NOMO-1 treated with DMSO at 0.1 percent for 48 hours (cell line): ENCODE results near the gene ABTB1.

Experiments used
- DNase-seq: peaks from one replicate; lab custom pipeline; 2025; ENCODE audit not compliant: unreplicated experiment; lab: John Stamatoyannopoulos, UW

The ABTB1 gene

GRCh38 chr3:127672429-127673190 lies at the start of gene ABTB1:
Gene ABTB1, plus strand, starts transcription at chr3:127672952. Its CDS starts 74 bp downstream, at chr3:127673026.
- DNase-seq, result peak; percentile 79

GRCh38 chr3:127624063-127624462 lies 48.7 kb upstream of the ABTB1 start:
- no peak for DNase-seq

- DNase-seq, result no peak
These were observed 46.9 kb upstream of the ABTB1 start for GRCh38 chr3:127625821-127626220.

- no peak for DNase-seq
These were observed 44.3 kb upstream of the ABTB1 start for GRCh38 chr3:127628426-127628787.

- DNase-seq, result peak; percentile 51
These were observed 43.8 kb upstream of the ABTB1 start, which contains the start of gene PODXL2 for GRCh38 chr3:127628788-127629466. Gene PODXL2, plus strand, starts transcription at chr3:127629185. Its CDS starts 35 bp downstream, at chr3:127629220.

- peak; percentile 62 for DNase-seq
These were observed 43.0 kb upstream of the ABTB1 start for GRCh38 chr3:127629467-127630403.

- no peak for DNase-seq
These were observed 41.7 kb upstream of the ABTB1 start for GRCh38 chr3:127630811-127631714.

GRCh38 chr3:127632035-127632820 lies 40.5 kb upstream of the ABTB1 start:
- no peak for DNase-seq

- no peak for DNase-seq
These were observed 38.1 kb upstream of the ABTB1 start for GRCh38 chr3:127634653-127635052.

- DNase-seq, result peak; percentile 76
These were observed 35.2 kb upstream of the ABTB1 start for GRCh38 chr3:127637546-127637945.

GRCh38 chr3:127637971-127638370 lies 34.8 kb upstream of the ABTB1 start:
- peak; percentile 79 for DNase-seq

GRCh38 chr3:127639173-127640041 lies 33.3 kb upstream of the ABTB1 start:
- DNase-seq, result no peak

- no peak for DNase-seq
These were observed 32.8 kb upstream of the ABTB1 start for GRCh38 chr3:127640042-127640355.

- no peak for DNase-seq
These were observed 27.9 kb upstream of the ABTB1 start for GRCh38 chr3:127644641-127645370.

- no peak for DNase-seq
These were observed 27.3 kb upstream of the ABTB1 start for GRCh38 chr3:127645371-127646015.

- DNase-seq, result no peak
These were observed 26.2 kb upstream of the ABTB1 start for GRCh38 chr3:127646501-127647046.

GRCh38 chr3:127647166-127647844 lies 25.4 kb upstream of the ABTB1 start:
- DNase-seq, result no peak
